ENCODE measurements around the gene TMEM158.

- TF ChIP-seq CTCF (IDR thresholded peaks at IDR 0.05; ENCODE audit: insufficient read depth, low read depth, low read length), result no peak
- no peak for TF ChIP-seq EZH2 (IDR thresholded peaks at IDR 0.05; ENCODE audit: insufficient read depth, low read length)
These were observed 47.8 kb upstream of the TMEM158 start for GRCh38 chr3:45273681-45274515.
